ENCODE results near the gene GID4. TPM values are rescaled to one million over a fixed set of nuclear protein-coding genes. Genes with fewer than 3 reads are reported as not detected.

GID4 gene
- total RNA-seq, 4 donors from 2014 or later, result 3.0 to 14.0 (median 10.9) TPM

DNA sequence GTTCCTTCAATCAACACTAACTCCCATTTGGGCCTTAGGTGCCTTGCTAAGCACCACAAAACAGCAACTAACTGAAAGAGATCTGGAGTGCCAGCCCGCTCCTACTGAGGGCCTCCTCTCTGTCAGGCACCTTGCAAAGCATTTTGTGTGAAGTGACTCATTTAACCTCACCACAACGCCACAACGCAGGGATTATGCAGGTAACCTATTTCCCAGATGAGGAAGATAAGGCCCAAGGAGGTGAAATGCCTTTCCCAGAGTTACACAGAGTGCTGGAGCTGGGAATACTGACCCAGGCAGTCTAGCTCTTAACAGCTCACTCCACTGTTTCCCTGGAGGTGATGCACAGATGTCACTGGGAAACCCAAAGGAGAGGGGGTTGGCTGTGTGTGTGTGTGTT is 33.7 kb upstream of the GID4 start:
- no peak overlapping the region for H3K27ac ChIP-seq
- TF ChIP-seq, protein P1, sequence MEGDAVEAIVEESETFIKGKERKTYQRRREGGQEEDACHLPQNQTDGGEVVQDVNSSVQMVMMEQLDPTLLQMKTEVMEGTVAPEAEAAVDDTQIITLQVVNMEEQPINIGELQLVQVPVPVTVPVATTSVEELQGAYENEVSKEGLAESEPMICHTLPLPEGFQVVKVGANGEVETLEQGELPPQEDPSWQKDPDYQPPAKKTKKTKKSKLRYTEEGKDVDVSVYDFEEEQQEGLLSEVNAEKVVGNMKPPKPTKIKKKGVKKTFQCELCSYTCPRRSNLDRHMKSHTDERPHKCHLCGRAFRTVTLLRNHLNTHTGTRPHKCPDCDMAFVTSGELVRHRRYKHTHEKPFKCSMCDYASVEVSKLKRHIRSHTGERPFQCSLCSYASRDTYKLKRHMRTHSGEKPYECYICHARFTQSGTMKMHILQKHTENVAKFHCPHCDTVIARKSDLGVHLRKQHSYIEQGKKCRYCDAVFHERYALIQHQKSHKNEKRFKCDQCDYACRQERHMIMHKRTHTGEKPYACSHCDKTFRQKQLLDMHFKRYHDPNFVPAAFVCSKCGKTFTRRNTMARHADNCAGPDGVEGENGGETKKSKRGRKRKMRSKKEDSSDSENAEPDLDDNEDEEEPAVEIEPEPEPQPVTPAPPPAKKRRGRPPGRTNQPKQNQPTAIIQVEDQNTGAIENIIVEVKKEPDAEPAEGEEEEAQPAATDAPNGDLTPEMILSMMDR (IDR thresholded peaks at IDR 0.05), result no peak
- TF ChIP-seq POLR2A (IDR thresholded peaks at IDR 0.05), result no peak

DNA sequence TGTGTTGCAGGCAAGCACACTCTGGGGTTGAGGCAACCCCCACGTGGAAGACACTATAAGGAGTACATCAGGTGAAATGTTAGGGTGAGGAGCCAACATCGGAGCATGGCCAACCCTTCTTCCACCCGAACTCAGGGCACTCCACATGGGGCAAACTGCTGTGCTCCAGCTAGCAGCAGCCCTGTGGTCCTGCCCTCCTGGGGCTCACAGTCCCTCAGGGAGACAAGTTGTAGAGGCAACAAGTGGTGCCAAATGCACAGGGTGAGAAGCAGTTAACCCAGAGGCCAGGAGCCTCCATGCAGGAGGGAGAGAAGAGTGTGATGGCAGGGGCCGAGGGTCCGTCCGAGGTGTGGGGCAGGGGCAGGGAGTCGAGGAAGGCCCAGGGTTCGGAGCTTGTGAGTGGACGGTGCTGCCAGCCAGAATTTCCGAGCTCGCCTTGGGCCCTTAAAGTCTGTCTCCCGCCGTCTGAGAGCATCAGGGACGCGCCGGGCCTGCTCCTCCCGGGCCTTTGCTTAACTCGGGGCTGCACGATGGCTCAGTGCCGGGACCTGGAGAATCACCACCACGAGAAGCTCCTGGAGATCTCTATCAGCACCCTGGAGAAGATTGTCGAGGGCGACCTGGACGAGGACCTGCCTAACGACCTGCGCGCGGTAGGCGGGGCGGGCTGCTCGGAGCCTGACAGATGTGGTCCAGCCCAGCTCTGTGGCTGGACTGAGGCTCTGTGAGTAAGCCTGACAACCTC is 32.5 kb upstream of the GID4 start:
- DNase-seq, result no peak
- Histone ChIP-seq H3K4me3 (no peak overlapping the region), H3K27me3 (no peaks in the 10 kb centered on the region), H3K9me3 (no peaks in the 10 kb centered on the region), H3K27ac (no peak overlapping the region), H3K36me3 (no peaks in the 10 kb centered on the region), H3K4me1 (no peaks in the 10 kb centered on the region)
- TF ChIP-seq POLR2A (IDR thresholded peaks at IDR 0.05), result no peak
- TF ChIP-seq, protein P1 (IDR thresholded peaks at IDR 0.05), result no peak

More for the DNA sequence above, 33.7 kb upstream of the GID4 start:
- Histone ChIP-seq H3K4me3 (no peak overlapping the region), H3K36me3 (no peaks in the 10 kb centered on the region), H3K4me1 (no peaks in the 10 kb centered on the region), H3K9me3 (no peaks in the 10 kb centered on the region), H3K27me3 (no peaks in the 10 kb centered on the region)
- DNase-seq, result no peak

- TF ChIP-seq POLR2A (IDR thresholded peaks at IDR 0.05), result no peak
- TF ChIP-seq, protein P1 (IDR thresholded peaks at IDR 0.05), result no peak
- no peak overlapping the region for H3K27ac ChIP-seq
- H3K36me3 ChIP-seq, result no peaks in the 10 kb centered on the region
- no peak overlapping the region for H3K4me3 ChIP-seq
- DNase-seq, result no peak
- no peaks in the 10 kb centered on the region for H3K27me3 ChIP-seq
- no peaks in the 10 kb centered on the region for H3K9me3 ChIP-seq
- H3K4me1 ChIP-seq, result no peaks in the 10 kb centered on the region
Observed at GRCh38 chr17:18008496-18009268, 30.5 kb upstream of the GID4 start.

- Histone ChIP-seq H3K36me3 (peaks cover 0 to under 1% (median 0%) of the 10 kb centered on the region in 3 donors), H3K27ac (no peak overlapping the region), H3K27me3 (no peaks in the 10 kb centered on the region), H3K4me1 (no peaks in the 10 kb centered on the region), H3K4me3 (no peak overlapping the region), H3K9me3 (no peaks in the 10 kb centered on the region)
- no peak for DNase-seq
- TF ChIP-seq POLR2A (IDR thresholded peaks at IDR 0.05), result no peak
- TF ChIP-seq, protein P1 (IDR thresholded peaks at IDR 0.05), result no peak
Observed at GRCh38 chr17:18009609-18010420, 29.4 kb upstream of the GID4 start.

GRCh38 chr17:18011286-18011685 is 27.9 kb upstream of the GID4 start:
- TF ChIP-seq, protein P1 (IDR thresholded peaks at IDR 0.05), result no peak
- TF ChIP-seq POLR2A (IDR thresholded peaks at IDR 0.05), result no peak
- Histone ChIP-seq H3K27me3 (no peaks in the 10 kb centered on the region), H3K4me3 (no peak overlapping the region), H3K36me3 (peaks cover 0 to 14% (median 0%) of the 10 kb centered on the region in 3 donors), H3K4me1 (no peaks in the 10 kb centered on the region), H3K9me3 (no peaks in the 10 kb centered on the region), H3K27ac (no peak overlapping the region)
- no peak for DNase-seq

Measured in Peyer's patch (tissue), 4 donors.